GM18505 (cell line): ENCODE measurements around the gene CORO2B.

ENCODE experiments used
- ATAC-seq: cut with Tn5 transposase; IDR thresholded peaks from one replicate; pipeline ENCODE4 v1.9.1; 2021; ENCODE audit not compliant: unreplicated experiment
- POLR2A ChIP-seq: IDR thresholded peaks from 4 replicates; pipeline ENCODE4 v1.6.1; 2011; ENCODE audit warnings: borderline replicate concordance; ENCODE audit not compliant: insufficient read depth, insufficient read length; ENCODE audit errors: extremely low read depth

The CORO2B gene

DNA sequence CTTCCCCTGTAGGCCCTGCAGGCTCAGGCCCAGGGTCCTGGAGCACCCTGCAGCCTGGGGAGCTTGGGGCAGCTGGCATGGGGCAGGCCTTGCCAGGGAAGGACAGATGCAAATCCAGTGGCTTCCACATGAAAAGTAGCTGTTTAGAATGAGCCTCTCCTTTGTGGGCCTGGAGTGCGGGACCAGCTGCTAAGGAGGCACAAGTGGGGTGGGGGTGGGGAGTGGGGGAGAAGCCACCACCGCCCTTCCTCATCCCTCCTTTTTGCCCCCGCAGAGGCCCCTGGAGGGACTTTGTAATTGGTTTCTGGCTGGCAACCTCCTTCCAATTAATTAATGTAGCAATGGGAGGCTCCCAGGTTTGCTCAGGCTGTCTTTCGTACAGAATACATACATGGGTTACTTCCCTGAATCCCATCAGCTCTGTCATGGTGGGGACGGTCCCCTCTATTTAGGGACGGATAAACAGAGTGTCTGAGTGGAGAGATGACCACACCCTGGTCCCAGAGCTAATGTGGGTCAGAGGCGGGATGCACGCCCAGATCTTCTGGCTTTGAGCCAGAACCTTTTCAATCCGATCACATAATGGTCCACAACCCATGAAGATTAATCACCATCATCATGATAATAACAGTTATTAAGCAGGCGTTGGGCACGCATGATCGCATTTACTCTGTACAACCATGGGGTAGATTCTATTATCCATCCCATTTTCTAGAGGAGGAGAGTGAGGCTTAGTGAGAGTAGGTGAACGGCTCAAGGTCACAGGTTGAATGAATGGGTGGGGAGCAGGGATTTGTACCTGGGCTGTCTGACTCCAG lies 6.2 kb downstream of the CORO2B start:
- TF ChIP-seq POLR2A: no peak
- ATAC-seq: no peak

- ATAC-seq: no peak
- TF ChIP-seq POLR2A: no peak
Measured at GRCh38 chr15:68585574-68586273, 6.9 kb downstream of the CORO2B start.

DNA sequence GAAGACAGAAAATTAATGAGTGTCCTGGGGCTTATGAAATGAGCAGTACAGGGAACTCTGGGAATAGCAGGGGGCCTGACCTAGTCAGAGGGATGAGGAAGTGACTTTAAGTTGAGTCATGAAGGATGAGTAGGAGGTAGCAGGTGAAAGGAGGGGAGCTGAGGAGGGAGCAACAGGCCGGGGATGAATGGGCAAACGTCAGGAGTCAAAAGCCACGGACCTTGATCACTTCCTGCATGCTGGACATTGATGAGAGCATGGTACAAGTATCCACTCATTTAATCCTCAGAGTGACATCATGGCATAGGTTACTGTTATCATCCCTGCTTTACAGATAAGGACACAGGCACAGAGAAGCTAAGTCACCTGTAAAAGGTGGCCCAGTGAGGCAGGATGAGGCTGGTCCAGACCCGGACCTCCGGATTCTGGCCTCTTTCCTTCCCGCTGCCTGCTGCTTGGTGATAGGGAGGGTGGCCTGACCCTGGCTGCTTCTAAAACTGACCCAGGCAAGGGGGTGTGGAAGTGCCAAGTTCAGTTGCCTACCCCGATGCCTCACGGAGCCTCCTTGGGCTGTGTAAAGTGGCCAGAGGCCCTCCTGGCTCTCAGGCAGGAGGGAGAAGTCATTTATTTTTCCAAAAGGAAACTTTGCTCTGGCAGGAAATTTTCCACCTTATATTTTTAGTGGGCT lies 7.6 kb downstream of the CORO2B start:
- no peak for ATAC-seq
- TF ChIP-seq POLR2A: no peak

DNA sequence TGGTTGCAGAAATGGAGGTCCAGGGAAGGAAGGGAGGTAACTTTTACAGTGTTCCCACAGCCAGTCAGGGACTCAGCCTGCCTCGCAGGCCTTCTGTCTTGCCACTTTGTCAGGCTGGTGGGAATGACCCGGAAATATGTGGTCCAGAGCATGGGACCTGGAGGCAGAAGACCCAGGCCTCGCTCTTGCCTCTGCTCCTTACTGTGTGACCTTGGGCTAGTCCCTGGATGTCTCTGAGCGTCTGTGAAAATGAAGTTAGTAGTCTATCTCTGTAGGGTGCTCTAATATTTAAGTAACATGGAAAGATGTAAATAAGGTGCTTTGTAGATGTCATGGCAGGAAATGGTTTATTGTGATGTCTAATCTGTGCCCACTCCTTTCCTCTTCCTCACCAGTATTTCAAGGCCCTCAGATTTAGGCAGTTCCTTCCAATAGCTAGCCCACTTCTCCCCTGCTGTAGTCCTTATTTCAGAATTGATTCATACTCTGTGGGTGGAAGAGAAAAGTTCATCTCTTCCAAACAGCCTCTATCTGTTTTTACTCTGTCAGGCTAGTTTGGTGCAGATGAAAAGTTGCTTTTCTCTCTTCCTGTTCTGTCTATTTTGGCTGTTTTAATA lies 9.1 kb downstream of the CORO2B start:
- no peak for TF ChIP-seq POLR2A
- ATAC-seq: no peak

GRCh38 chr15:68589053-68589452 lies 10.3 kb downstream of the CORO2B start:
- TF ChIP-seq POLR2A: no peak
- ATAC-seq: no peak

GRCh38 chr15:68589783-68590710 lies 11.3 kb downstream of the CORO2B start:
- TF ChIP-seq POLR2A: no peak
- ATAC-seq: no peak

DNA sequence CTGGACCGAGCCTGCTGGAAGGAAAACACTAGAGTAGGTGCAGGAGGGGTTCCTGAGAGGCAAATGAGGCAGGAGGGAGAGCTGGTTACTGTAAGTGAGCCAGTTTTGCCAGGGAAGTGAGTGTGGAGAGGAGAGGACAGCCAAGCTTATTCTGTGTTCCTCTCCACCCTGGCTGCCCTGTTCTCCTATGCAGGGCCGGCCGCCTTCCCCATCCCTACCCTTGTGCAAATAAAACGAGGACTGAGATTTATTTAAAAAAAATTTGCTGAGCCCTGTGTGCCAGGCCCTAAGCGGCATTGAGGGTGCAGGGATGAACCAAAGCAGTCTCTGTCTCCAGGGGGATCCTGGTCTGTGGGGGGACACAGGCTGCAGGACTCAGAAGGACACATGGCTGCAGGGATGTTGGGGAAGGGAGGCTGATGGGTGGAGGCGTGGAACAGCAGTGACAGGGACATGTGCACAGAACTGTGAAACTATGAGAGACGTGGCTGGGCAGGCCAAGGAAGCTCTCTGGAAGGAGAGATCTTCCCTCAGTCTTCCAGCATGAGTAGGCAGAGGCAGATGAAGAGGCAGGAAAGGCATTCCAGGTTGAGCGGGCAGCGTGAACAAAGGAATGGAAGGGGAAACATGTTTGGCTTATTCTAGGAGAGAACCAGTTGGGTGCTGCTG lies 12.1 kb downstream of the CORO2B start:
- ATAC-seq: no peak
- no peak for TF ChIP-seq POLR2A

GRCh38 chr15:68592054-68592453 lies 13.3 kb downstream of the CORO2B start:
- ATAC-seq: no peak
- TF ChIP-seq POLR2A: no peak

DNA sequence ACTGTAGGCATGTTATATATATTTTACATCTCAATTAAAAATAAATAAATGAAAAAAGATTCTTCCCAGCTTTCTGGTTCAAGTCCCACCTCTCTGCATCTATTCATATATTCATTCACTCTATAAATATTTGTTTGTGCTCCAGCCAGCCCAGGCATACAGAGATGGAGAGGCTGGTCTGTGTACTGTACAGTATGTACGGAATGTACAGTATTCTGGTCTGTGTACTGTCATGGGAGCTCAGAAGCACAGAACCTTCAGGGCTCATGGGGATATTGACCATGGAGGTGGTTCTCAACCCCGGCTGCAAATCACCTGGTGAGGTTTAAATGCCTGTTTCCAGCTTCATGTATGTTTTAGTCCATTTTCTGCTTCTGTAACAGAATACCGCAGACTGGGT lies 13.8 kb downstream of the CORO2B start:
- no peak for ATAC-seq
- TF ChIP-seq POLR2A: no peak

GRCh38 chr15:68593341-68593740 lies 14.5 kb downstream of the CORO2B start:
- no peak for ATAC-seq

DNA sequence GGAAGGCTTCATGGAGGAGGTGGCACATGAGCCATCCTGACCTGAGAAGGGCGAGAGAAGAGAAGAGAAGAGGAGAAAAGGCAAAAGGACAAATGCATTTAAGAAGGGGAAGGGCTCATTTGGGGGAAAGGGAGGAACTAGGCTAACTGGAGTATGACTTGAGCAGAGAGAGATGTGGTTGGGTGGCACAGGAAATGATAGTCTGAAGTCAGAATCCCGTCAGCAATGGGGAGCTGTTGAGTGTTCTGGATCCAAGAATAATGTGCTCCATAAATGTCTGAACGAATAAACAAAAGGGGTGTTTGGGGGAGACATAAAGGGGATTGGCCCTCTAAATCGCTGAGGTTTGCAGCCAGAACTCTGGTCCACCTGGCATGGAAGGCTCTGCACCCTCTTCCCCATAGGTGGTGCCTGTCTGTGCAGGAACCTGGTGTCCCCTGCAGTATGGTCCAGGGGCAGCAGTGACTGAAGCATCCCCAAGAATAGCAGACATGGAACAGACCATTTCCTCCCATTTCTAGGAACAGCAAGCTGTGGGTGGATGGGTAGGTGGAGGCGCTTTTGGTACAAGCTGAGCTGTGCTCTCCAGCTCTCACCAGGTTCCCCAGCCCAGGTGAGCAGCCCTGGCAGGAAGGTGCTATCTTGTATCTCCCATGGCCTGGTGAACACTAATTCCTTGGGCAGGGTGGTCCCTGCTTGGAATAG lies 15.2 kb downstream of the CORO2B start:
- ATAC-seq: no peak
- TF ChIP-seq POLR2A: no peak

More at GRCh38 chr15:68593341-68593740, 14.5 kb downstream of the CORO2B start:
- TF ChIP-seq POLR2A: no peak
